HepG2 (cell line): ENCODE results near the gene ABCB9. TPM values are rescaled to one million over a fixed set of nuclear protein-coding genes. Genes with fewer than 3 reads are reported as not detected.

Experiments used
- CENPBD1 ChIP-seq: sonication (generic); formaldehyde crosslinking; IDR thresholded peaks from 2 replicates; pipeline ENCODE4 v1.8.0; 2022; ENCODE audit warnings: missing genetic modification reagents, low read depth, mild to moderate bottlenecking, borderline replicate concordance
- CHD4 ChIP-seq: fragments of 200-600 bp; sonication (generic); IDR thresholded peaks from 2 replicates; pipeline ENCODE4 v1.7.0; 2017; ENCODE audit warnings: mild to moderate bottlenecking, low read length, borderline replicate concordance
- DNMT3B ChIP-seq: conservative IDR thresholded peaks from 2 replicates; pipeline ENCODE4 v1.6.1; 2016; ENCODE audit warnings: missing biosample characterization, control low read depth
- GABPB1 ChIP-seq: IDR thresholded peaks from 2 replicates; pipeline ENCODE4 v1.6.1; 2016; ENCODE audit warnings: mild to moderate bottlenecking, missing genetic modification reagents, moderate library complexity, missing compliant biosample characterization
- HMGXB3 ChIP-seq: sonication (generic); formaldehyde crosslinking; IDR thresholded peaks from 2 replicates; pipeline ENCODE4 v1.4.0; 2020; ENCODE audit warnings: missing genetic modification reagents, borderline replicate concordance
- LCORL ChIP-seq, 2 experiments: fragments of 450-650 bp in 1 of 2; sonication (generic) in 1 of 2; formaldehyde crosslinking in 1 of 2; IDR thresholded peaks; 2 replicates each; pipeline versions ENCODE4 v1.5.0 to v1.6.1; 2017 to 2020; ENCODE audit warnings: antibody characterized with exemption in 1 of 2, missing genetic modification reagents in 1 of 2
- NR2F1 ChIP-seq, 2 experiments: fragments of 450-650 bp in 1 of 2; formaldehyde crosslinking in 1 of 2; IDR thresholded peaks; 2 replicates each; pipeline versions ENCODE4 v1.5.0 to v1.6.1; 2016 to 2020; ENCODE audit warnings: mild to moderate bottlenecking in 1 of 2, missing compliant biosample characterization in 1 of 2, missing genetic modification reagents in 1 of 2, moderate library complexity in 1 of 2
- REPIN1 ChIP-seq: sonication (generic); formaldehyde crosslinking; IDR thresholded peaks from 2 replicates; pipeline ENCODE4 v1.8.0; 2022; ENCODE audit warnings: missing genetic modification reagents, low read depth, mild to moderate bottlenecking, borderline replicate concordance
- YEATS4 ChIP-seq: sonication (generic); formaldehyde crosslinking; IDR thresholded peaks from 2 replicates; pipeline ENCODE4 v1.4.0; 2020; ENCODE audit warnings: missing genetic modification reagents, borderline replicate concordance
- ZNF547 ChIP-seq: sonication (generic); formaldehyde crosslinking; IDR thresholded peaks from 2 replicates; pipeline ENCODE4 v1.5.1; 2020; ENCODE audit warnings: mild to moderate bottlenecking, missing genetic modification reagents
- ZNF724P ChIP-seq: sonication (generic); formaldehyde crosslinking; IDR thresholded peaks from 2 replicates; pipeline ENCODE4 v1.8.0; 2022; ENCODE audit warnings: missing genetic modification reagents, borderline replicate concordance
- polyA plus RNA-seq, 8 experiments: library from polyadenylated mRNA; depleted of rRNA in 3 of 8; stranded (reverse) in 7 of 8; unstranded in 1 of 8; fragments of >200 nt; fragmentation: Illumina TruSeq in 4 of 8; extraction: Trizol in 4 of 8; gene quantifications; 2 replicates each; pipeline versions ENCODE4 v1.2.1 to v1.2.3, GENCODE V29; 2011 to 2016; ENCODE audit warnings: low read depth in 4 of 8, missing spikeins in 1 of 8, mixed read lengths in 1 of 8; ENCODE audit not compliant: insufficient read depth in 1 of 8
- total RNA-seq, 5 experiments: library from RNA; depleted of rRNA; stranded (reverse); fragments of >200 nt; fragmentation: Illumina TruSeq; extraction: Trizol; gene quantifications; 2 replicates each; pipeline ENCODE4 v1.2.3, GENCODE V29; 2016; ENCODE audit warnings: low read depth in 1 of 5
- TF ChIP-seq, protein P1 (sequence below): sonication (generic); formaldehyde crosslinking; IDR thresholded peaks from 2 replicates; pipeline ENCODE4 v1.4.0; 2020; ENCODE audit warnings: missing genetic modification reagents
- TF ChIP-seq, protein P2 (sequence below): sonication (generic); formaldehyde crosslinking; IDR thresholded peaks from 2 replicates; pipeline ENCODE4 v1.5.1; 2020; ENCODE audit warnings: mild to moderate bottlenecking, missing genetic modification reagents, moderate library complexity

Gene ABCB9
- total and polyA plus RNA-seq, 2 of the 13 experiments (the other 11 are each of a cell fraction or from before 2014, with no cell fraction given), result 5.1 to 6.0 TPM

DNA sequence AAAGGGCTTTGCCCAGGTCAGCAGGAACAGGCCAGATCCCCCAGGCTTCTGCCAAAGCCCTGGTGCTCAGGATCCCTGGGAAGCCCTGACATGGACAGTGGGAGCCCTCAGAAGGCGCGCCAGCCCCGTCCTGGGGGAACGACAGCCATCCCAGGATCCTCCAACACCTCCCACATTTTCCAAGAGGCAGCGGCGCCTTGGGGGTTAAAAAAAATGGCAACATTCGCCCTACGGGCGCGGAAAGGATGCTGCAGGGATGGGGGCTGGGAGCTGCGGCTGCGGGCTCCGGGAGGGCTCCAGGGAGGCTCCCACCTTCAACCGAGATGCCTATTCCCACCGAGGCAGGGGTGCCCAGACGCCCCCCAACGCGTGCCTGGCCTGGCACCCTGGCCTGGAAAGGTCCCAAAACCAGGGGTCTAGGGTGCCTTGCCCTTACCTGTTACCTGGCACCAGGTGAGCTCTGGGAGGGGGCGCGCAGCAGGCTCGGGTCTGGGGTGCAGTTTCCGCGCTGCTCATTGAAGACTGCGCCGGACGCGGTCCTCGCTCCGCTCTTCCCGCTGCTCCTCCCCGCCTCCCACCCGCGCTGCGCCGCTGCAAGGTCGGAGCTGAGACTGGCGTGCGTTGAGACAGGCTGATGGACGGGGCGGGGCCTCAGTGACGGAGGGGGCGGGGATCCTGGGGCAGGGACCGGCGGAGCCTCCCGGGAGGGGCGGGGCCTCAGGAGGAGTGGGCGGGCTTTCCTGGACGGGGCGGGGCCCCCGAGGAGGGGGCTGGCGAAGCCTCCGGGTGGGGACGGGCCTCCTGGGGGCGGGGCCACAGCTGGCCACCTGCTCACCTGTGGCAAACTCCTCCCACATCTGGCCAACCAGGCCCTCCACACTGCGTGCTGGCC is at the start of gene ABCB9 (continued):
- TF ChIP-seq CENPBD1 (CRISPR knock-in tag), result no peak
- peak; percentile 29; the same call in 1 of the 2 replicates for TF ChIP-seq GABPB1 (CRISPR knock-in tag)
- TF ChIP-seq, protein P1, sequence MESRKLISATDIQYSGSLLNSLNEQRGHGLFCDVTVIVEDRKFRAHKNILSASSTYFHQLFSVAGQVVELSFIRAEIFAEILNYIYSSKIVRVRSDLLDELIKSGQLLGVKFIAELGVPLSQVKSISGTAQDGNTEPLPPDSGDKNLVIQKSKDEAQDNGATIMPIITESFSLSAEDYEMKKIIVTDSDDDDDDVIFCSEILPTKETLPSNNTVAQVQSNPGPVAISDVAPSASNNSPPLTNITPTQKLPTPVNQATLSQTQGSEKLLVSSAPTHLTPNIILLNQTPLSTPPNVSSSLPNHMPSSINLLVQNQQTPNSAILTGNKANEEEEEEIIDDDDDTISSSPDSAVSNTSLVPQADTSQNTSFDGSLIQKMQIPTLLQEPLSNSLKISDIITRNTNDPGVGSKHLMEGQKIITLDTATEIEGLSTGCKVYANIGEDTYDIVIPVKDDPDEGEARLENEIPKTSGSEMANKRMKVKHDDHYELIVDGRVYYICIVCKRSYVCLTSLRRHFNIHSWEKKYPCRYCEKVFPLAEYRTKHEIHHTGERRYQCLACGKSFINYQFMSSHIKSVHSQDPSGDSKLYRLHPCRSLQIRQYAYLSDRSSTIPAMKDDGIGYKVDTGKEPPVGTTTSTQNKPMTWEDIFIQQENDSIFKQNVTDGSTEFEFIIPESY (CRISPR knock-in tag), result no peak
- 0 out of 2 replicates have a peak, but pooled peaks have one; percentile 32 for TF ChIP-seq REPIN1 (CRISPR knock-in tag)
- TF ChIP-seq, protein P2, sequence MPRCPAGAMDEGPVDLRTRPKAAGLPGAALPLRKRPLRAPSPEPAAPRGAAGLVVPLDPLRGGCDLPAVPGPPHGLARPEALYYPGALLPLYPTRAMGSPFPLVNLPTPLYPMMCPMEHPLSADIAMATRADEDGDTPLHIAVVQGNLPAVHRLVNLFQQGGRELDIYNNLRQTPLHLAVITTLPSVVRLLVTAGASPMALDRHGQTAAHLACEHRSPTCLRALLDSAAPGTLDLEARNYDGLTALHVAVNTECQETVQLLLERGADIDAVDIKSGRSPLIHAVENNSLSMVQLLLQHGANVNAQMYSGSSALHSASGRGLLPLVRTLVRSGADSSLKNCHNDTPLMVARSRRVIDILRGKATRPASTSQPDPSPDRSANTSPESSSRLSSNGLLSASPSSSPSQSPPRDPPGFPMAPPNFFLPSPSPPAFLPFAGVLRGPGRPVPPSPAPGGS, result no peak
- TF ChIP-seq ZNF724P (CRISPR knock-in tag), result no peak
- no peak for TF ChIP-seq NR2F1 (CRISPR knock-in tag; IDR thresholded peaks at IDR 0.05)
- TF ChIP-seq CHD4, result no peak
- no peak for TF ChIP-seq DNMT3B
- no peak for TF ChIP-seq LCORL (IDR thresholded peaks at IDR 0.05)
- TF ChIP-seq LCORL (CRISPR knock-in tag; IDR thresholded peaks at IDR 0.05), result no peak; the same call in 1 of the 2 replicates
- no peak for TF ChIP-seq HMGXB3 (CRISPR knock-in tag)
- no peak for TF ChIP-seq ZNF547 (CRISPR knock-in tag)
- peak; percentile 68; the same call in 1 of the 2 replicates for TF ChIP-seq YEATS4
